ENCODE data around the gene LUZP1.
A peak's percentile ranks its signal among the peaks of the same experiment; 100 is the strongest.

DNA sequence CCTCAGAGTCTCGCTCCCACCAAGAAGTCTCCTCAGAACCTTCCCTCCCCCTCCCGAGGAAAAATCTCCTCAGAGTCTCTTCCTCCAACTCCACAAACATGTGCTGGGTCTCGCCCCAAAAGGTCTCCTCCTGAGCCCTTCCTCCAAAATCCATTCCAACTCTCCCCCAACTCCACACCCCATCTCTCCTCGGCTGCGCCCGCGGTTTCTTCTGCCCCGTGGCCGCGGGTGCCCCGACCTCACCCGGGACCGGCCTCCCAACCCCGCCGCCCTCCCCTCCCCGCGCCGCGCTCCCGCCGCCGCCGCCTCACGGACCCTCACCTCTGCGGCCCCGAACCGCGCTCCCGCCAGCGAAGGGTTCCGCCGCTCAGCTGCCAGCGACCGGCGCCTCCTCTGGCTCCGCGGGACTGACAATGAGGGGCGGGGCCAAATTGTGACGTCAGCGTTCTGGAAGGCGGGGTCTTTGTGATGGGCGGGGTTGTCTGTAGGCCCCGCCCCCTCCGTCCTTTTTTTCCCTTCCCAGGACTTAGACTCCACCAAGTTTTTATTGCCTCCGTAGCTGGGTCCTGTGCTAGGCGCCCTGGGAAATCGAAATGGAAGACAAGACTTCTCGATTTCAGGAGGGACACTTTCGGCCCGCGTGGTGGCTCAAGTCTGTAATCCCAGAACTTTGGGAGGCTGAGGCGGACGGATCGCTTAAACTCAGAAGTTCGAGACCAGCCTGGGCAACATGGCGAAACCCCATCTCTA is at the start of gene LUZP1:
- TF ChIP-seq POLR2A (IDR thresholded peaks at IDR 0.05; ENCODE audit: low read depth, low read length) = peak; percentile 86
- TF ChIP-seq TAF1 (IDR thresholded peaks at IDR 0.05; ENCODE audit: borderline replicate concordance, low read depth, low read length) = peak; percentile 94
- TF ChIP-seq POLR2AphosphoS5 (IDR thresholded peaks at IDR 0.05; ENCODE audit: low read depth, low read length) = peak; percentile 50; the same call in 1 of the 2 replicates

Measured in GM12892 (cell line).